Neural cell (in vitro differentiated cells): ENCODE results near the gene BLM. TPM values are rescaled to one million over a fixed set of nuclear protein-coding genes. Genes with fewer than 3 reads are reported as not detected.

Experiments used
- H2AFZ ChIP-seq: fragments of 200-600, 300-800 bp; sonication (generic), shearing (Covaris generic); 2 replicates; pipeline ENCODE4 v1.6.0; 2014; ENCODE audit warnings: low read depth, mild to moderate bottlenecking, antibody characterized with exemption, low read length, moderate library complexity
- H3F3A ChIP-seq: fragments of 200-600 bp; shearing (Covaris generic); 2 replicates; pipeline ENCODE4 v1.6.1; 2016; ENCODE audit warnings: mild to moderate bottlenecking, moderate library complexity, mixed read lengths, antibody characterized with exemption, low read length; ENCODE audit not compliant: insufficient read depth, poor library complexity, severe bottlenecking
- H3K27ac ChIP-seq: fragments of 200-600, 300-800 bp; sonication (generic), shearing (Covaris generic); 2 replicates; pipeline ENCODE4 v1.5.1; 2014; ENCODE audit warnings: mild to moderate bottlenecking, low read length, moderate library complexity
- H3K27me3 ChIP-seq: fragments of 300-800, 200-600 bp; sonication (generic), shearing (Covaris generic); 2 replicates; pipeline ENCODE4 v1.6.0; 2014; ENCODE audit warnings: mild to moderate bottlenecking, low read depth, low read length, moderate library complexity; ENCODE audit not compliant: insufficient read depth
- H3K36me3 ChIP-seq: fragments of 300-800, 200-600 bp; sonication (generic), shearing (Covaris generic); 2 replicates; pipeline ENCODE4 v1.5.1; 2014; ENCODE audit warnings: mild to moderate bottlenecking, antibody characterized with exemption, low read length, moderate library complexity; ENCODE audit not compliant: insufficient read depth
- H3K4me2 ChIP-seq: fragments of 300-800, 200-600 bp; sonication (generic), shearing (Covaris generic); 2 replicates; pipeline ENCODE4 v1.6.0; 2014; ENCODE audit warnings: mild to moderate bottlenecking, low read length
- H3K4me3 ChIP-seq: fragments of 300-800, 200-600 bp; sonication (generic), shearing (Covaris generic); 2 replicates; pipeline ENCODE4 v1.5.1; 2014; ENCODE audit warnings: mild to moderate bottlenecking, low read length, moderate library complexity
- H3K79me2 ChIP-seq: fragments of 200-600 bp; shearing (Covaris generic); replicated peaks from 2 replicates; pipeline ENCODE4 v1.6.0; 2014; ENCODE audit warnings: mild to moderate bottlenecking, low read length, moderate library complexity; ENCODE audit not compliant: insufficient read depth
- H3K9ac ChIP-seq: fragments of 300-800, 200-600 bp; sonication (generic), shearing (Covaris generic); 2 replicates; pipeline ENCODE4 v1.6.1; 2016; ENCODE audit warnings: mild to moderate bottlenecking, low read length, mixed read lengths
- H3K9me2 ChIP-seq: fragments of 200-600 bp; shearing (Covaris generic); 2 replicates; pipeline ENCODE4 v1.6.1; 2016; ENCODE audit warnings: mild to moderate bottlenecking, low read length, mixed read lengths; ENCODE audit not compliant: insufficient read depth
- H3K9me3 ChIP-seq: fragments of 200-600, 300-800 bp; sonication (generic), shearing (Covaris generic); 2 replicates; pipeline ENCODE4 v1.6.1; 2016; ENCODE audit warnings: mild to moderate bottlenecking, mixed run types, low read length, moderate library complexity, mixed read lengths
- H4K20me1 ChIP-seq: fragments of 200-600 bp; shearing (Covaris generic); 2 replicates; pipeline ENCODE4 v1.6.1; 2016; ENCODE audit warnings: mild to moderate bottlenecking, mixed run types; ENCODE audit not compliant: insufficient read depth
- EP300 ChIP-seq: fragments of 450-650 bp; conservative IDR thresholded peaks from 2 replicates; pipeline ENCODE4 v1.6.1; 2014; ENCODE audit warnings: antibody characterized with exemption, mild to moderate bottlenecking, moderate library complexity; ENCODE audit not compliant: poor library complexity, severe bottlenecking
- EZH2 ChIP-seq: fragments of 200-600, 300-800 bp; shearing (Covaris generic), sonication (generic); IDR thresholded peaks from 2 replicates; pipeline ENCODE4 v1.6.1; 2014; ENCODE audit warnings: antibody characterized with exemption, low read length, borderline replicate concordance, mild to moderate bottlenecking; ENCODE audit not compliant: insufficient read depth, poor library complexity, severe bottlenecking
- MXI1 ChIP-seq: fragments of 450-650 bp; conservative IDR thresholded peaks from 2 replicates; pipeline ENCODE4 v1.6.1; 2014; ENCODE audit warnings: antibody characterized with exemption, mild to moderate bottlenecking; ENCODE audit not compliant: poor library complexity, severe bottlenecking
- POLR2AphosphoS5 ChIP-seq: IDR thresholded peaks from 2 replicates; pipeline ENCODE4 v1.6.1; 2012
- RAD21 ChIP-seq: fragments of 450-650 bp; conservative IDR thresholded peaks from 2 replicates; pipeline ENCODE4 v1.6.1; 2014; ENCODE audit warnings: antibody characterized with exemption, mild to moderate bottlenecking, moderate library complexity
- SMC3 ChIP-seq: fragments of 450-650 bp; conservative IDR thresholded peaks from 2 replicates; pipeline ENCODE4 v1.6.1; 2014; ENCODE audit warnings: antibody characterized with exemption, mild to moderate bottlenecking, moderate library complexity; ENCODE audit not compliant: poor library complexity
- TAF1 ChIP-seq: IDR thresholded peaks from 2 replicates; pipeline ENCODE4 v1.6.1; 2012; ENCODE audit warnings: low read depth
- polyA plus RNA-seq: library from polyadenylated mRNA; depleted of rRNA; stranded (reverse); fragments of >200 nt; gene quantifications from 2 replicates; pipeline ENCODE4 v1.2.3, GENCODE V29; 2014
- TF ChIP-seq, protein P1 (sequence below): IDR thresholded peaks from 2 replicates; pipeline ENCODE4 v1.6.1; 2012; ENCODE audit warnings: borderline replicate concordance
- TF ChIP-seq, protein P2 (sequence below): fragments of 450-650 bp; IDR thresholded peaks from 2 replicates; pipeline ENCODE4 v1.5.1; 2014; ENCODE audit warnings: antibody characterized with exemption, mild to moderate bottlenecking, moderate library complexity; ENCODE audit not compliant: poor library complexity, severe bottlenecking

Gene BLM
- polyA plus RNA-seq, 1 donor from 2014 or later = 4.5 TPM

DNA sequence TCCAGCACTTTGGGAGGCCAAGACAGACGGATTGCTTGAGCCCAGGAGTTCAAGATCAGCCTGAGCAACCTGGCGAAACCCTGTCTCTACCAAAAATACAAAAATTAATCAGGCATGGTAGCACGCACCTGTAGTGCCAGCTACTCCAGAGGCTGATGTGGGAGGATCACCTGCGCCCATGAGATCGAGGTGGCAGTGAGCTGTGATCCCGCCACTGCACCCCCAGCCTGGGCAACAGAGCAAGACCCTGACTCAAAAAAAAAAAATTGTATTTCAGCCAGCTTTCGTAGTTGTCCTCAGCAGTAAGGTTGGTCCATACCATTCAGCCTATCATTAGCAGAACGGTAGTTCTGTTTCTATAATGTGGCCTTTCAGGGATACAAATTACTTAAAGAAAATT lies 84.7 kb downstream of the BLM start:
- Histone ChIP-seq H4K20me1 (no peaks in the 10 kb centered on the region), H2AFZ (no peak overlapping the region), H3K27ac (no peak overlapping the region), H3K4me2 (no peak overlapping the region), H3K9me3 (no peaks in the 10 kb centered on the region), H3K4me3 (no peak overlapping the region), H3K36me3 (no peaks in the 10 kb centered on the region), H3K9me2 (no peaks in the 10 kb centered on the region), H3K79me2 (no peaks in the 10 kb centered on the region), H3K9ac (no peak overlapping the region), H3F3A (no peaks in the 10 kb centered on the region), H3K27me3 (no peaks in the 10 kb centered on the region)
- TF ChIP-seq TAF1 (no peak), POLR2AphosphoS5 (no peak), EZH2 (no peak), MXI1 (no peak), EP300 (no peak), RAD21 (no peak), SMC3 (no peak)
- TF ChIP-seq, protein P1, sequence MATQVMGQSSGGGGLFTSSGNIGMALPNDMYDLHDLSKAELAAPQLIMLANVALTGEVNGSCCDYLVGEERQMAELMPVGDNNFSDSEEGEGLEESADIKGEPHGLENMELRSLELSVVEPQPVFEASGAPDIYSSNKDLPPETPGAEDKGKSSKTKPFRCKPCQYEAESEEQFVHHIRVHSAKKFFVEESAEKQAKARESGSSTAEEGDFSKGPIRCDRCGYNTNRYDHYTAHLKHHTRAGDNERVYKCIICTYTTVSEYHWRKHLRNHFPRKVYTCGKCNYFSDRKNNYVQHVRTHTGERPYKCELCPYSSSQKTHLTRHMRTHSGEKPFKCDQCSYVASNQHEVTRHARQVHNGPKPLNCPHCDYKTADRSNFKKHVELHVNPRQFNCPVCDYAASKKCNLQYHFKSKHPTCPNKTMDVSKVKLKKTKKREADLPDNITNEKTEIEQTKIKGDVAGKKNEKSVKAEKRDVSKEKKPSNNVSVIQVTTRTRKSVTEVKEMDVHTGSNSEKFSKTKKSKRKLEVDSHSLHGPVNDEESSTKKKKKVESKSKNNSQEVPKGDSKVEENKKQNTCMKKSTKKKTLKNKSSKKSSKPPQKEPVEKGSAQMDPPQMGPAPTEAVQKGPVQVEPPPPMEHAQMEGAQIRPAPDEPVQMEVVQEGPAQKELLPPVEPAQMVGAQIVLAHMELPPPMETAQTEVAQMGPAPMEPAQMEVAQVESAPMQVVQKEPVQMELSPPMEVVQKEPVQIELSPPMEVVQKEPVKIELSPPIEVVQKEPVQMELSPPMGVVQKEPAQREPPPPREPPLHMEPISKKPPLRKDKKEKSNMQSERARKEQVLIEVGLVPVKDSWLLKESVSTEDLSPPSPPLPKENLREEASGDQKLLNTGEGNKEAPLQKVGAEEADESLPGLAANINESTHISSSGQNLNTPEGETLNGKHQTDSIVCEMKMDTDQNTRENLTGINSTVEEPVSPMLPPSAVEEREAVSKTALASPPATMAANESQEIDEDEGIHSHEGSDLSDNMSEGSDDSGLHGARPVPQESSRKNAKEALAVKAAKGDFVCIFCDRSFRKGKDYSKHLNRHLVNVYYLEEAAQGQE = no peak
- TF ChIP-seq, protein P2, sequence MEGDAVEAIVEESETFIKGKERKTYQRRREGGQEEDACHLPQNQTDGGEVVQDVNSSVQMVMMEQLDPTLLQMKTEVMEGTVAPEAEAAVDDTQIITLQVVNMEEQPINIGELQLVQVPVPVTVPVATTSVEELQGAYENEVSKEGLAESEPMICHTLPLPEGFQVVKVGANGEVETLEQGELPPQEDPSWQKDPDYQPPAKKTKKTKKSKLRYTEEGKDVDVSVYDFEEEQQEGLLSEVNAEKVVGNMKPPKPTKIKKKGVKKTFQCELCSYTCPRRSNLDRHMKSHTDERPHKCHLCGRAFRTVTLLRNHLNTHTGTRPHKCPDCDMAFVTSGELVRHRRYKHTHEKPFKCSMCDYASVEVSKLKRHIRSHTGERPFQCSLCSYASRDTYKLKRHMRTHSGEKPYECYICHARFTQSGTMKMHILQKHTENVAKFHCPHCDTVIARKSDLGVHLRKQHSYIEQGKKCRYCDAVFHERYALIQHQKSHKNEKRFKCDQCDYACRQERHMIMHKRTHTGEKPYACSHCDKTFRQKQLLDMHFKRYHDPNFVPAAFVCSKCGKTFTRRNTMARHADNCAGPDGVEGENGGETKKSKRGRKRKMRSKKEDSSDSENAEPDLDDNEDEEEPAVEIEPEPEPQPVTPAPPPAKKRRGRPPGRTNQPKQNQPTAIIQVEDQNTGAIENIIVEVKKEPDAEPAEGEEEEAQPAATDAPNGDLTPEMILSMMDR = no peak

DNA sequence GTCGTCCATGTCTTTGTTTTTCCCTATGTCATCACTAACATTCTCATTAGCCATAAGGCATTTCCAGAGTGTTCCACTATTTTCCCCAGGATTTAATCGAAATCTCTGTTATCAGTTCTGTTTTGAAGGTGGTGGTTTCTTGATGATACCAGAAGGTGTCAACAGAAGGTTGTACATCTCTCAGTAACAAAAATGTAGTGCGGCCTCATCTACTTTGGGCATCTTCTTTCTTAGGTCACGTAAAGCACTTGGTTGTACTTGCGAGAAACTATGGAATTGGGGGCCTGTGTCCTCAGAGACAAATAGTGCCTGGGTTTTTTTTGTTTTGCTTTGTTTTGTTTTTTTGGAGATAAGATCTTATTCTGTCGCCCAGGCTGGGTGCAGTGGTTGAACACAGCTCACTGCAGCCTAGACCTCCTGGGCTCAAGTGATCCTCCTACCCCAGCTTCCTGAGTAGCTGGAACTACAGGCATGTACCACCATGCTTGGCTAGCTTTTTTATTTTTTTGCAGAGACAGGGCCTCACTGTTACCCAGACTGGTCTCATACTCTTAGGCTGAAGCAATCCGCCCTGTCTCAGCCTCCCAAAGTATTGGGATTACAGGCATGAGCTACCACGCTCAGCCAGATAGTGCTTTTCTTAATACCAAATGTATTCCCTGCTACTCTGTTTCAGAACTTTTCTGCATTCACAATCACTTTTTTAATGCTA lies 90.1 kb downstream of the BLM start:
- H3K27me3 ChIP-seq = no peaks in the 10 kb centered on the region
- H4K20me1 ChIP-seq = no peaks in the 10 kb centered on the region
- no peaks in the 10 kb centered on the region for H3K9me2 ChIP-seq
- no peaks in the 10 kb centered on the region for H3K36me3 ChIP-seq
- H3K4me2 ChIP-seq = no peak overlapping the region
- no peaks in the 10 kb centered on the region for H3K79me2 ChIP-seq
- no peak overlapping the region for H3K27ac ChIP-seq
- H3K9me3 ChIP-seq = no peaks in the 10 kb centered on the region
- no peak overlapping the region for H2AFZ ChIP-seq
- no peak overlapping the region for H3K9ac ChIP-seq
- H3F3A ChIP-seq = no peaks in the 10 kb centered on the region
- TF ChIP-seq EP300 = no peak
- TF ChIP-seq, protein P1 = no peak
- no peak for TF ChIP-seq POLR2AphosphoS5
- no peak for TF ChIP-seq SMC3
- no peak for TF ChIP-seq EZH2
- TF ChIP-seq RAD21 = no peak
- no peak for TF ChIP-seq TAF1
- TF ChIP-seq MXI1 = no peak
- TF ChIP-seq, protein P2 = no peak
- H3K4me3 ChIP-seq = no peak overlapping the region
